Stimulated activated CD8-positive, alpha-beta memory T cell treated with anti-CD3 and anti-CD28 coated beads, Interleukin-15, amount 100 ng/mL, for 48 hours (primary cell): ENCODE measurements around the gene MOK.
"Not testable (repeated sequence)": the region's sequence is repeated elsewhere in the genome, so short reads cannot be mapped to it uniquely, and the experiment has no call there.

ENCODE experiments used
- DNase-seq, 2 donors: peaks; one replicate each; pipeline ENCODE4 v3.0.0-alpha.2; 2020; ENCODE audit warnings: low read depth in 2 of 2

MOK gene

GRCh38 chr14:102321456-102322422, 16.8 kb upstream of the MOK start:
- no peak for DNase-seq

- no peak for DNase-seq
Measured at GRCh38 chr14:102320671-102321455, 15.9 kb upstream of the MOK start.

GRCh38 chr14:102320033-102320660, 15.2 kb upstream of the MOK start:
- no peak for DNase-seq

- DNase-seq, result peak; percentile 89 to 91
Measured at GRCh38 chr14:102319351-102320032, 14.5 kb upstream of the MOK start, which contains the start of gene ZNF839. ZNF839 (plus strand) TSS chr14:102319746; CDS start chr14:102319766, 20 bp downstream.

DNA sequence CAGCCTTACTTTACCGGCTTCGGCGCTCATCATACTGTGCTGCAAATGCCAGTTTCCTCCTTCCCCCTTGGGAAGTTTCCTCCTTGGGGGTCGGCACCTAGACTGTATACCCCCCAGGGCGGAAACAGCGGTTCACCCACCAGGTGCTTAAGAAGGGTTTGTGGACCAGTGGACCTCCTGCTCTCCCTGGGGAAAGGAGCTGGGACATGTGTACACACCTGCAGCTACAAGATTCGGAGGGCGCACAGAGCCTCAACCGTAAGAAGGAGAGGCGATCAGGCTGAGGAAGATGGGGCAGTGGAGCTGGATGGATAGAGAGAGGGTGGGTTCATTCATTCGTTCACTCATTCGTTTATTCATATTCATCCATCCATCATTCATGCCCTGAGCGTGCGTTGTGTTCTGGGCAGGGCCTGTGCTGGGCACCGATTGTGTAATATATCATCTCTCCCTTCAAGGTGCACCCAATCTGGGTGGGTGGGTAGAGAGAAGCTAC, 13.9 kb upstream of the MOK start:
- no peak for DNase-seq

GRCh38 chr14:102317564-102318248, 12.7 kb upstream of the MOK start:
- no peak for DNase-seq

- DNase-seq, result peak; percentile 89
Measured at GRCh38 chr14:102316743-102317563, 12.0 kb upstream of the MOK start.

GRCh38 chr14:102316338-102316742, 11.4 kb upstream of the MOK start:
- DNase-seq, result no peak

DNA sequence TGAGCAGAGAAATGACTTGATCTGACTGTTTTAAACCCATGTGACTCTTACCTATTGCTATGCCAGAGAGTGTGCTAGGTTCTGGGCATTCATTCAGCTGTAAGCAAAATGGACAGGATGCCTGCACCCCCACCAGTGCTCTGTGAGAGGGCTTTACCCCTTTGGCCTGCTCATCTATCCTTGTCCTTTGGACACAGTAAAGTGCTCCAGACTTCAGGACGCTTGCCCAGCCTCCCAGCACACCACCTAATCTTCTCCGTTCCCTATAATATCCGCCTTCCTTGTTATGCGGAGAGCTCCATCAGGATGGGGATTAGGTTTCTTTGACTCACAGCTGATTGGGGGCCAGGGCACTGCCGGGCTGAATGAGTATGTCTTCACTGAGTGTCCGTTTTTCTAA, 10.2 kb upstream of the MOK start:
- DNase-seq, result no peak

DNA sequence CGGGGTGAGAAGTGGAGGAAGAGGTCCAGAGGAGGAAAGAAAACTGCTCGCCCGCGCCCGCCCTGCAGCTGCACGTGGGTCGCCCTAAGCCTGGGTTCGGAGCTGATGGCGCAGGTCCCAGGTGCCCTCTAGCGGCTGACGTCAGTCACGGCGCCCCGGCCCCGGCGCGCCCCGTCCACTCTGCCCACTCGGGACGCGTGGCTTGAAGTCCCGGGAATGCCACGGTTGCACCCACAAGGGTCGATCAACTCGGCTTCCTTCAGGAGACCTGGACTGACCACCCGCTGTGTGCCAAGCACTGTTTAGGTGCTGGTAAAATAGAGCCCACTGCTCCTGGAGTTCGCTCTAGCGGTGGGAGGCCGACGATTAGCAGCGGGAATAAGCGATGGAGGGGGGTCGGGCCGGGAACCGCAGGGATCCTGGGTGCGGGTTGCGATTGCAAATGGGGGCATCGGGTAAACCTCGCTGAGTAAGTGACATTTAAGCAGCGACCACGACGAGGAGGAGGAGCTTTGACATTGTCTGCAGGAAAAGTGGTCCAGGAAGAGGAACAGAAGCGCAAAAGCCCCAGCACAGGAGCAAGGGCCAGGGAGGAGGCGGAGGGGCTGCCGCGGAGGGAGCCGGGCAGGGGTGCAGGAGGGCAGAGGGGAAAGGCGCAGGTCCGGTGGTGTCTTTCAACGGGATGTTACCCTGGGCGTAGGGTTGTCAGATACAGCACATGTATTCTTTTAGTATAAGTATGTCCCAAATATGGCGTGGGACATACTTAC, 9.5 kb upstream of the MOK start:
- DNase-seq, result peak; percentile 65 to 67

DNA sequence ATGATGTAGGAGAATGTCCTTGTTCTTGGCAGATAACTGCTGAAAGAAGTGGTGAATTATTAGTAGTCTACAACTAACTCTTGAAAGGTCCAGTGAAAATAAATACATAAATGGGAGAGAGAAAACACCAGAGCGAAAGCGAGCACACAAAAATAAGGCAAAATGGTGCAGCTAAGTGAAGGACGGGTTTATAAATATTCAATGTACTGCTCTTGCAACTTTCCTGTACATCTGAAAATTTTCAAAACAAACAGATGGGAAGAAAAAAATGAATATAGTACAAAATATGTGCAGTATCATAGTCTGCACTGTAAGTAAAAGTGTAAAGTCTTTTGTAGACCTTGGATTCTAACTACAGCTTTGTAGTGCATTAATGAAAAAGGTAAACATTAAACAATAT, 1.3 kb downstream of the MOK start:
- DNase-seq, result no peak

- not testable (repeated sequence) for DNase-seq
Measured at GRCh38 chr14:102298303-102299070, 6.5 kb downstream of the MOK start.

DNA sequence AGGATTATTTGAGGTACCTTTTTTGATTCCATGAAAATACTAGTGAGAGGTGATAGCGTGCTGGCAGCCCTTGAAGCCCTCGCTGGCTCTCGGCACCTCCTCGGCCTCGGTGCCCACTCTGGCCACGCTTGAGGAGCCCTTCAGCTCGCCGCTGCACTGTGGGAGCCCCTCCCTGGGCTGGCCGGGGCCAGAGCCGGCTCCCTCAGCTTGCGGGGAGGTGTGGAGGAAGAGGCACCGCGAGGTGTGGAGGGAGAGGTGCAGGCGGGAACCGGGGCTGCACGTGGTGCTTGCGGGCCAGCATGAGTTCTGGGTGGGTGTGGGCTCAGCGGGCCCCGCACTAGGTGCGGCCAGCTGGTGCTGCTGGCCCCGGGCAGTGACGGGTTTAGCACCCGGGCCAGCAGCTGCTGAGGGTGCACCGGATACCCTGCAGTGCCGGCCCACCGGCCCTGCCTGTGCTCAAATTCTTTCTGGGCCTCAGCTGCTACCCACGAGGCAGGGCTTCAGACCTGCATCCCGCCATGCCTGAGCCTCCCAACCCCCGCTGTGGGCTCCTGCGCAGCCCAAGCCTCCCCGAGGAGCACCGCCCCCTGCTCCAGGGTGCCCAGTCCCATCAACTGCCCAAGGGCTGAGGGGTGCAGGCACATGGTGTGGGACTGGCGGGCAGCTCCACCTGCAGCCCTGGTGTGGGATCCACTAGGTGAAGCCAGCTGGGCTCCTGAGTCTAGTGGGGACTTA, 7.4 kb downstream of the MOK start:
- DNase-seq, result no peak

DNA sequence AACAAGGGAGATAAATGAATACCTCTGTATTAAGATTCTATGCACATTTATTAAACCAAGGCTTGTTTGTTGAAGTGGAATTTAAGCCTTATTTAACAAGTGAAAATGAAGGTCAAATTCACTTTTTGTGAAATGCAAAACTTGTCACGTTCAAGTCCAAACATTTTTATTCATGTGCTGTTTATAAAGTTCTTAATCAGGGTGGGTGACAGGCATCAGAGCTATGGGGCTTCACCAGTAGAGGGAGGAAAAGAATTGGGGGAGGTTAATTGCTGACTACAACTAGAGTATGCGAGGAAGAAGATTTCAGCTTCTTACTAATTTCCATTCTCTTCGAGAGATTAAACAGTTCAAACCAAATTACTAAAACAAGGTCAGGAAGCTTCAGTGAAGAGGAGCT, 9.7 kb downstream of the MOK start:
- DNase-seq, result no peak

DNA sequence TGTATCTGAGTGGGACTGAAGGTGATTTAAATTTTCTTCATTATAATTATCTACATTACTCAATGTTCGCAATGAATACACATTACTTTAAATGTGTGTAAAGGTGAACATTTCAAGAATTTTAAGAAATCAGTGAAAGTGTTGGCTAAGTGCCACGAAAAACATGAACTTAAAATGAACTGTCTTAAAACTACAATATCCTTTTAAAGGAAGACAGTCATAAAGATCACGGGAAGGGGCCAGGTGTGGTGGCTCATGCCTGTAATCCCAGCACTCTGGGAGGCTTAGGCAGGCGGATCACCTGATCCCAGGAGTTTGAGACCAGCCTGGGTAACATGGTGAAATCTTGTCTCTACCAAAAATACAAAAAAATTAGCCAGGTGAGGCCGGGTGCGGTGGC, 11.2 kb downstream of the MOK start:
- no peak for DNase-seq

- DNase-seq, result no peak
Measured at GRCh38 chr14:102292441-102292840, 12.5 kb downstream of the MOK start.

GRCh38 chr14:102288139-102288538, 16.8 kb downstream of the MOK start:
- DNase-seq, result no peak

GRCh38 chr14:102285106-102285505, 19.9 kb downstream of the MOK start:
- no peak for DNase-seq
